ENCODE data around the gene SLC45A3.

The SLC45A3 gene

GRCh38 chr1:205715628-205716027 lies 35.3 kb upstream of the SLC45A3 start:
- no peak overlapping the region for H3K4me3 ChIP-seq
- H3K27ac ChIP-seq: no peak overlapping the region
- no peak for TF ChIP-seq CTCF (IDR thresholded peaks at IDR 0.05)
- no peak for DNase-seq (ENCODE audit: low spot score)

DNA sequence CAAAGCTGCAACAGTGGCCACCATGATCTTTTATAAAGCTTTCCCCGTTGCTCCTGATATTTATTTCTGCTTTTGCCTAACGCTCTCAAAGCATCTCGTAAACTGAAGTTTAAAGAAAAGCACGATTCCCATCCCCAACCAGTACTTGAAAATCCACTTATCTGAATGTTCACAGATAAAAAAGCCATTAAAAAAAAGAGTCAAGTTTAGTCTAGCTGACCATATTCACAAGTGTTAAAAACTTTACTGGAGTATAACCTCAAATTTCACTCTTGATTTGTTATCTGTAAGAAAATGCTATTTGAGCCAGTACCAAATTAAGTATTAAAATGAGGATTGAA lies 34.6 kb upstream of the SLC45A3 start:
- no peak for TF ChIP-seq CTCF (IDR thresholded peaks at IDR 0.05)
- DNase-seq (ENCODE audit: low spot score): no peak
- Histone ChIP-seq H3K4me3 (no peak overlapping the region), H3K27ac (no peak overlapping the region)

DNA sequence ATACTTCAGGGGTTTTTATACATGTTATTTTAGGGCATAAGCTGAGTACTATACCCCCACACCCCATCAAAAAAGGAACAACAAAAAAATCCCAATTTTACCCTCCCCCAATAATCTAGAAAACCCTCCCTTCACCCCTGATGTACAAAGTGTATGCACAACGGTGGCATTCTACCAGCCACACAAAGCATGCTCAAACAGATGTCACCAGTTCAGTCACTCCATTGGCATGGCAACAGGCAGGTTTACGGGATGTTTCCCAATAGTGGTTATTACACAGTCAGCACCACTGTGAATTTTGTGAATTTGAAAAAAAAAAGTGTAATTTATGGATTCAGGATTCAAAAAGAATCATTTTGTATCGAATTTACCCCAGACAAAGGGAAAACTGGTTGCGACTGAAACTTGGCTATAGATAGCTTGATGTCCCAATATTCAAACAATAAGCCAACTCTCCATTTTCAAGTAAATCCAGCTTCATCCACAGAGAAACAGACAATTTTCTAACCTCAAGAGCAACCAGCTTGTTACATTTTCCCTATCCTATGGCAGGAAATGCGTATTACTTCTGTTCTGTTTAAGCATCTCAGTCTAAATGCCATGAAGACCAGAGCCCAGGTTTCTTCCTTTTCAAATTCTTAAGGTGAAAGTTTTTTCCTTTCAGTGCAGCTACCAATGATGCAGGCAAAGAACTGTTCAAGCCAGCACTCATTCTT lies 34.0 kb upstream of the SLC45A3 start:
- no peak for DNase-seq (ENCODE audit: low spot score)
- no peak for TF ChIP-seq CTCF (IDR thresholded peaks at IDR 0.05)
- H3K4me3 ChIP-seq: no peak overlapping the region
- H3K27ac ChIP-seq: no peak overlapping the region

DNA sequence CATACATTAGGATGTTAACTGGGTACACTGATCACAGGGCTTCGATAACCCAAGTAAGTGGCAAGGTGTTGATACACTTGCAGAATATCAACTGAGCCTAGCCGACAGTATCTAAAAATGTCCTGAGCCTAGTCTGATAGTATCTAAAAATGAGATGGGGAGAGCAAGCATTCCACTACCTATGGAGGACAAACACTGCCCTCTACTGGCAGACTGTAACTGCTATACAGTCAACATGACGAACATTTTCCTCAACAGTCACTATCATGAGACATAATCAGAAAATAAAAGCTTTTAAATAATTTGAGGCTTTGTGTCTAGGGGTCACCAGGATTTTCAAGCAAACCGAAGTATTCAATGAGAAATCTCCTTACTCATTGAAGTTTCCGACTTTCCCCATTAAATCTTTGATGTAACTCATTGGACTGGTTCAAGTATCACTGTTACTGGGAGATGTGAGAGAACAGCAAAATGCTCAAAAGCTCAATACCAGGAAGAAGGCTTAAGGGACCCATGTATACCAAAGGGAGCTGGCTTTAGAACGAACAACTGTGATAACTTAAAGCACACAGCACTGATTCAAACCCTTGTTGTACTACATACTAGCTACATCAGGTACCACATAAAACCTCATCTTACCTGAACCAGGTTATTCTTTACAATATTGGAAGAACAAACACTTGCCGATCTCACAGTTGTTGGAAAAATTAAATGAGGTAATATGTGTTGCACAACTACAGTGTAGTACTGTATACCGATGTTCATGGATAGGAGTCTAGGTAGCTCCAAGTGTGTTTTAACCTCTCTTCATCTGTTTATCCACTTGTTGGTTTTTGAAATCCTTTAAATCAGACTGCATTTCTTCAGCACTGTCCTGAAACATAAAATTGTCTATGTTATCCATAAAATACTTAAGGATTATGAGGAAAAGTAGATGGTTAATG lies 31.1 kb upstream of the SLC45A3 start:
- DNase-seq (ENCODE audit: low spot score): no peak
- H3K4me3 ChIP-seq: no peak overlapping the region
- peak; percentile 55 for TF ChIP-seq CTCF (IDR thresholded peaks at IDR 0.05)
- peak overlapping the region in 1 of 2 donors; percentile 23 for H3K27ac ChIP-seq

DNA sequence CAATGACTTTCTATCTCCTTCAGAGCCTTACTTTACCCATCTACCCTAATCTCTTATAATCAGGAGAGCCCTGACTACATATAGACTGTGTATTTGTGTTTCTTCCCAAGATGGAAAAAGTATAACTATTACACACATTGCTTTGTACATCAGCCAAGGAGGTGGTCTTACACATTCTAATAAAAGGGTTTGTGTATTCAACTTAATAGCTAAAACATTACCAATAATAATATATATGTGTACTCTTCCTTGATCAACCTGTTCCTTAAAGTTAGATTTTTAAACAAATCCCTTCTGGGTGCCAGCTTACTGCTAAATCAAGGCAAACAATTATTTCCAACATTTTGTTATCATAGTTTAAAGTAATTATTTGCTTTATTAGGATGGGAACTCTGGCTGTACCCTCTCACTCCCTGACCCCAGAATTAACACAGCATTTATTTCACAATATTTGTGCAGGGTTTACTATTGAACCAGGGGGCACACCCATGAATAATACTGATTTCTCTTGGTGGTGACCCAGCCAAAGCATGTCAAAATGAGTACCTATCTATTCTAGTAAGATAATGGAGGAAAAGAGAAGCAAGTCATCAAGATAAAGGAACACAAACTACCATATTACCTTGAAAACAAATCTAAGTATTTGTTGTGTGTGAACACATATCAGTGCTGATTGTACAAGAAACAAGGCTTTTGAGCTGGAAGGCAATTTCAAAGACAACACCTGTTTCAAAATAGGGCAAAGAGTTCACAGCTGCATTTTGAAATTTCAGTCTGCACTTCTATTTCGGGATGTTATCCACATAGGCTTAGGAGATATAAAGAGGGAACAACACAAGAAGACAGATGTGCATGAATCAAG lies 30.1 kb upstream of the SLC45A3 start:
- H3K27ac ChIP-seq: no peak overlapping the region

DNA sequence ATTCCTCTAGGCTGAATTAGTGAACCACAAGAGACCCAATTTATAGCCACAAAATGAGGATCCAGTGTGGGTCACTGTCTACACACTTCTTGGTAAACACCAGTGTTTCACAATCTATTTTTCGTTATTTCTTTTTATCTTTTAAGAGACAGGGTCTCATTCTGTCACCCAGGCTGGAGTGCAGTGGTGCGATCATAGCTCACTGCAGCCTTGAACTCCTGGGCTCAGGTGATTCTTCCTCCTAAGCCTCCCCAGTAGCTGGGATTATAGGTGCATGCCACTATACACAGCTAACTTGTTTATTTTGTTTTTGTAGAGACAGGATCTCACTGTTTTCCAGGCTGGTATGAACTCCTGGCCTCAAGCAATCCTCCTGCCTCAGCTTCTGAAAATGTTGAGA lies 29.3 kb upstream of the SLC45A3 start:
- no peak for TF ChIP-seq CTCF (IDR thresholded peaks at IDR 0.05)
- Histone ChIP-seq H3K4me3 (no peak overlapping the region), H3K27ac (no peak overlapping the region)
- no peak for DNase-seq (ENCODE audit: low spot score)

More for the DNA sequence above, 30.1 kb upstream of the SLC45A3 start:
- TF ChIP-seq CTCF (IDR thresholded peaks at IDR 0.05): no peak
- H3K4me3 ChIP-seq: no peak overlapping the region
- no peak for DNase-seq (ENCODE audit: low spot score)

Measured in coronary artery (tissue), 2 donors.